ENCODE results near the gene TFF1. TPM values are rescaled to one million over a fixed set of nuclear protein-coding genes. Genes with fewer than 3 reads are reported as not detected.

TFF1 gene
- total RNA-seq, 1 donor from 2014 or later = not detected

- no peak for DNase-seq (ENCODE audit: low spot score)
These were observed 32.2 kb upstream of the TFF1 start for GRCh38 chr21:42398436-42399028.

- DNase-seq (ENCODE audit: low spot score) = no peak
These were observed 31.5 kb upstream of the TFF1 start for GRCh38 chr21:42397746-42398394.

GRCh38 chr21:42396799-42397745 lies 30.7 kb upstream of the TFF1 start:
- DNase-seq (ENCODE audit: low spot score) = no peak

- DNase-seq (ENCODE audit: low spot score) = no peak
These were observed 29.7 kb upstream of the TFF1 start, which contains the start of gene TMPRSS3 for GRCh38 chr21:42395905-42396651. TMPRSS3 (minus strand) TSS chr21:42396052; CDS start chr21:42395417, 635 bp downstream.

GRCh38 chr21:42395302-42395701 lies 29.0 kb upstream of the TFF1 start:
- DNase-seq (ENCODE audit: low spot score) = no peak

- DNase-seq (ENCODE audit: low spot score) = no peak
These were observed 27.2 kb upstream of the TFF1 start for GRCh38 chr21:42393443-42393950.

GRCh38 chr21:42392731-42393442 lies 26.6 kb upstream of the TFF1 start:
- DNase-seq (ENCODE audit: low spot score) = no peak

GRCh38 chr21:42391297-42391696 lies 25.0 kb upstream of the TFF1 start:
- DNase-seq (ENCODE audit: low spot score) = no peak

GRCh38 chr21:42390696-42391095 lies 24.4 kb upstream of the TFF1 start:
- no peak for DNase-seq (ENCODE audit: low spot score)

GRCh38 chr21:42390193-42390592 lies 23.9 kb upstream of the TFF1 start:
- no peak for DNase-seq (ENCODE audit: low spot score)

- no peak for DNase-seq (ENCODE audit: low spot score)
These were observed 23.1 kb upstream of the TFF1 start for GRCh38 chr21:42389449-42389835.

- DNase-seq (ENCODE audit: low spot score) = no peak
These were observed 22.6 kb upstream of the TFF1 start for GRCh38 chr21:42388740-42389448.

GRCh38 chr21:42387843-42388340 lies 21.6 kb upstream of the TFF1 start:
- DNase-seq (ENCODE audit: low spot score) = no peak

GRCh38 chr21:42387164-42387563 lies 20.8 kb upstream of the TFF1 start:
- no peak for DNase-seq (ENCODE audit: low spot score)

GRCh38 chr21:42386034-42386591 lies 19.8 kb upstream of the TFF1 start:
- no peak for DNase-seq (ENCODE audit: low spot score)

- DNase-seq (ENCODE audit: low spot score) = no peak
These were observed 19.3 kb upstream of the TFF1 start for GRCh38 chr21:42385619-42386018.

GRCh38 chr21:42384989-42385388 lies 18.7 kb upstream of the TFF1 start:
- no peak for DNase-seq (ENCODE audit: low spot score)

GRCh38 chr21:42384156-42384945 lies 18.0 kb upstream of the TFF1 start:
- no peak for DNase-seq (ENCODE audit: low spot score)

- no peak for DNase-seq (ENCODE audit: low spot score)
These were observed 17.0 kb upstream of the TFF1 start for GRCh38 chr21:42383331-42383730.

Measured in umbilical cord (tissue), 2 donors.